ENCODE measurements around the gene TFCP2L1.

The TFCP2L1 gene

GRCh38 chr2:121295911-121296650 lies 11.1 kb upstream of the TFCP2L1 start:
- no peak overlapping the region for H3K4me3 ChIP-seq (replicated peaks in 1 of 2; ENCODE audit: low read depth in 2 of 2, low read length in 2 of 2)
- TF ChIP-seq CTCF (IDR thresholded peaks at IDR 0.05; ENCODE audit: low read depth, low read length): no peak
- no peak for DNase-seq (ENCODE audit: low read depth in 2 of 2)

GRCh38 chr2:121294881-121295840 lies 10.2 kb upstream of the TFCP2L1 start:
- no peak for TF ChIP-seq CTCF (IDR thresholded peaks at IDR 0.05; ENCODE audit: low read depth, low read length)
- no peak overlapping the region for H3K4me3 ChIP-seq (replicated peaks in 1 of 2; ENCODE audit: low read depth in 2 of 2, low read length in 2 of 2)
- DNase-seq (ENCODE audit: low read depth in 2 of 2): no peak

GRCh38 chr2:121293450-121294325 lies 8.7 kb upstream of the TFCP2L1 start:
- no peak for TF ChIP-seq CTCF (IDR thresholded peaks at IDR 0.05; ENCODE audit: low read depth, low read length)
- H3K4me3 ChIP-seq (replicated peaks in 1 of 2; ENCODE audit: low read depth in 2 of 2, low read length in 2 of 2): no peak overlapping the region
- no peak for DNase-seq (ENCODE audit: low read depth in 2 of 2)

GRCh38 chr2:121291251-121291580 lies 6.2 kb upstream of the TFCP2L1 start:
- no peak for TF ChIP-seq CTCF (IDR thresholded peaks at IDR 0.05; ENCODE audit: low read depth, low read length)
- H3K4me3 ChIP-seq (replicated peaks in 1 of 2; ENCODE audit: low read depth in 2 of 2, low read length in 2 of 2): no peak overlapping the region
- no peak for DNase-seq (ENCODE audit: low read depth in 2 of 2)

GRCh38 chr2:121289271-121289670 lies 4.3 kb upstream of the TFCP2L1 start:
- DNase-seq (ENCODE audit: low read depth in 2 of 2): no peak
- no peak for TF ChIP-seq CTCF (IDR thresholded peaks at IDR 0.05; ENCODE audit: low read depth, low read length)
- H3K4me3 ChIP-seq (replicated peaks in 1 of 2; ENCODE audit: low read depth in 2 of 2, low read length in 2 of 2): no peak overlapping the region

GRCh38 chr2:121288454-121289231 lies 3.6 kb upstream of the TFCP2L1 start:
- no peak for TF ChIP-seq CTCF (IDR thresholded peaks at IDR 0.05; ENCODE audit: low read depth, low read length)
- H3K4me3 ChIP-seq (replicated peaks in 1 of 2; ENCODE audit: low read depth in 2 of 2, low read length in 2 of 2): no peak overlapping the region
- DNase-seq (ENCODE audit: low read depth in 2 of 2): no peak
